ENCODE measurements around the gene PRSS22. TPM values are rescaled to one million over a fixed set of nuclear protein-coding genes. Genes with fewer than 3 reads are reported as not detected.

PRSS22 gene
- total and polyA plus RNA-seq, 2 donors (not counting 1 experiment from before 2014, with no cell fraction given): not detected

- H3K79me2 ChIP-seq (ENCODE audit: control insufficient read depth, insufficient read depth, low read length): peaks cover 10% of the 10 kb centered on the region
- CTCF ChIA-PET: interaction anchor here (1.1 to 2.9 kb wide), 10 partner anchors 10 to 1594 kb away, joined by 3 to 22 read pairs (median 8); partner anchors contain the start of genes FLYWCH1 and HMOX2
- no peaks in the 10 kb centered on the region for H4K20me1 ChIP-seq (ENCODE audit: control insufficient read depth, insufficient read depth, low read length, poor library complexity, severe bottlenecking)
- H3K27ac ChIP-seq (ENCODE audit: low read length in 2 of 2): peak overlapping the region; percentile 86 to 89
- peak overlapping the region; percentile 79 for H3K9ac ChIP-seq (ENCODE audit: low read length)
- no peak for TF ChIP-seq EZH2 (IDR thresholded peaks at IDR 0.05; ENCODE audit: borderline replicate concordance, insufficient read depth, low read depth, low read length, poor library complexity, severe bottlenecking)
- no peak for TF ChIP-seq CTCF (IDR thresholded peaks at IDR 0.05)
- no peaks in the 10 kb centered on the region for H3K36me3 ChIP-seq (replicated peaks in 1 of 2; ENCODE audit: control extremely low read depth in 1 of 2, control insufficient read depth in 1 of 2, extremely low read depth in 1 of 2, insufficient read depth in 2 of 2, low read length in 1 of 2)
- DNase-seq (no peak), ATAC-seq (ENCODE audit: low read depth) (no peak)
- peak overlapping the region; percentile 64 to 85 (median 77) for H3K4me3 ChIP-seq (ENCODE audit: control extremely low read depth in 1 of 5, extremely low read depth in 1 of 5, insufficient read depth in 1 of 5, low read depth in 2 of 5, low read length in 4 of 5)
- peak overlapping the region; percentile 92 for H3K4me2 ChIP-seq (replicated peaks; ENCODE audit: low read depth, low read length, poor library complexity, severe bottlenecking)
- peaks cover 0 to 7% (median 0%) of the 10 kb centered on the region in 3 donors for H3K9me3 ChIP-seq (ENCODE audit: control extremely low read depth in 1 of 3, control insufficient read depth in 2 of 3, insufficient read depth in 1 of 3, low read length in 2 of 3)
- H3K27me3 ChIP-seq (replicated peaks in 1 of 4; ENCODE audit: control extremely low read depth in 1 of 4, control insufficient read depth in 3 of 4, insufficient read depth in 4 of 4, low read length in 3 of 4): peaks cover 0 to 2% (median 0%) of the 10 kb centered on the region in 4 experiments
- peak overlapping the region; percentile 98 for H3K27ac Mint-ChIP-seq
- peak overlapping the region; percentile 97 for H3K4me3 Mint-ChIP-seq
- no peaks in the 10 kb centered on the region for H3K27me3 Mint-ChIP-seq
- peaks cover 6 to 14% of the 10 kb centered on the region in 2 donors for H3K4me1 ChIP-seq (ENCODE audit: control insufficient read depth in 2 of 2, insufficient read depth in 2 of 2, low read length in 2 of 2)
- intact Hi-C loops (cut with micrococcal nuclease): loop anchor here (1.0 to 5.0 kb wide), 8 partner anchors 14 to 240 kb away; partner anchors contain the start of genes PKMYT1 and SRRM2
- POLR2A ChIA-PET: interaction anchor here (0.5 to 2.0 kb wide), 11 partner anchors 9 to 917 kb away, joined by 3 to 18 read pairs (median 5); partner anchors contain the start of genes FLYWCH1 and RPS2
- H3K4me1 Mint-ChIP-seq: peaks cover 12% of the 10 kb centered on the region
- WGBS (ENCODE audit: insufficient coverage): 6% methylated on average over 50 of the region's 52 CpGs
- H3K9me3 Mint-ChIP-seq (ENCODE audit: insufficient read depth): no peaks in the 10 kb centered on the region
- H2AFZ ChIP-seq (ENCODE audit: insufficient read depth, low read depth, low read length, poor library complexity, severe bottlenecking): peak overlapping the region; percentile 99
Observed at GRCh38 chr16:2881783-2882649, 24.0 kb upstream of the PRSS22 start.

All from B cell (primary cell).